Measurements from ENCODE around the gene MFGE8.

MFGE8 gene

GRCh38 chr15:88900309-88900981 lies 12.7 kb downstream of the MFGE8 start:
- DNase-seq: peak; percentile 48
- Histone ChIP-seq H2BK120ac (ENCODE audit: low read depth, low read length) (no peak overlapping the region), H2AK5ac (ENCODE audit: low read length) (no peak overlapping the region), H3K27ac (ENCODE audit: low read depth, low read length) (no peak overlapping the region), H3K4me3 (ENCODE audit: low read length) (no peak overlapping the region), H2BK15ac (replicated peaks; ENCODE audit: low read depth) (no peak overlapping the region), H3K56ac (ENCODE audit: low read length) (no peak overlapping the region), H4K5ac (ENCODE audit: low read length) (no peak overlapping the region), H4K8ac (ENCODE audit: low read depth, low read length) (no peak overlapping the region), H3K9ac (ENCODE audit: low read length) (no peak overlapping the region), H3K4ac (ENCODE audit: low read depth, low read length) (no peak overlapping the region), H3K23ac (ENCODE audit: low read length) (no peak overlapping the region), H3K36me3 (ENCODE audit: control insufficient read depth, insufficient read depth, low read length) (peaks cover 4% of the 10 kb centered on the region), H2BK5ac (ENCODE audit: low read length) (no peak overlapping the region), H3K27me3 (ENCODE audit: insufficient read depth, low read length, poor library complexity) (no peaks in the 10 kb centered on the region), H3K18ac (ENCODE audit: low read length) (no peak overlapping the region), H3K4me1 (ENCODE audit: control insufficient read depth, low read depth, low read length) (peaks cover 4% of the 10 kb centered on the region), H3K79me2 (ENCODE audit: control insufficient read depth, insufficient read depth, low read length) (no peaks in the 10 kb centered on the region), H3K79me1 (ENCODE audit: low read length) (peaks cover 5% of the 10 kb centered on the region), H3K4me2 (ENCODE audit: low read length) (no peak overlapping the region)
- no CpG with 5 or more reads among the region's 12 CpGs for WGBS (ENCODE audit: extremely low coverage, insufficient coverage, low lambda C conversion rate)

GRCh38 chr15:88899251-88899650 lies 13.9 kb downstream of the MFGE8 start:
- H3K79me2 ChIP-seq (ENCODE audit: control insufficient read depth, insufficient read depth, low read length): no peaks in the 10 kb centered on the region
- H2BK120ac ChIP-seq (ENCODE audit: low read depth, low read length): no peak overlapping the region
- H3K23ac ChIP-seq (ENCODE audit: low read length): no peak overlapping the region
- no CpG with 5 or more reads among the region's 9 CpGs for whole genome bisulfite sequencing (ENCODE audit: extremely low coverage, insufficient coverage, low lambda C conversion rate)
- no peak overlapping the region for H4K8ac ChIP-seq (ENCODE audit: low read depth, low read length)
- peaks cover 4% of the 10 kb centered on the region for H3K79me1 ChIP-seq (ENCODE audit: low read length)
- no peak overlapping the region for H4K5ac ChIP-seq (ENCODE audit: low read length)
- H3K9ac ChIP-seq (ENCODE audit: low read length): no peak overlapping the region
- H3K4me2 ChIP-seq (ENCODE audit: low read length): no peak overlapping the region
- no peak overlapping the region for H2AK5ac ChIP-seq (ENCODE audit: low read length)
- H3K36me3 ChIP-seq (ENCODE audit: control insufficient read depth, insufficient read depth, low read length): peaks cover 2% of the 10 kb centered on the region
- H3K4me3 ChIP-seq (ENCODE audit: low read length): no peak overlapping the region
- peaks cover 2% of the 10 kb centered on the region for H3K4me1 ChIP-seq (ENCODE audit: control insufficient read depth, low read depth, low read length)
- H3K27ac ChIP-seq (ENCODE audit: low read depth, low read length): no peak overlapping the region
- H2BK5ac ChIP-seq (ENCODE audit: low read length): no peak overlapping the region
- no peak for DNase-seq
- no peak overlapping the region for H2BK15ac ChIP-seq (replicated peaks; ENCODE audit: low read depth)
- no peaks in the 10 kb centered on the region for H3K27me3 ChIP-seq (ENCODE audit: insufficient read depth, low read length, poor library complexity)
- H3K56ac ChIP-seq (ENCODE audit: low read length): no peak overlapping the region
- H3K18ac ChIP-seq (ENCODE audit: low read length): no peak overlapping the region
- no peak overlapping the region for H3K4ac ChIP-seq (ENCODE audit: low read depth, low read length)

- H3K56ac ChIP-seq (ENCODE audit: low read length): no peak overlapping the region
- no peak for DNase-seq
- WGBS (ENCODE audit: extremely low coverage, insufficient coverage, low lambda C conversion rate): no CpG with 5 or more reads among the region's 15 CpGs
- no peak overlapping the region for H2BK120ac ChIP-seq (ENCODE audit: low read depth, low read length)
- no peak overlapping the region for H3K4ac ChIP-seq (ENCODE audit: low read depth, low read length)
- H3K4me3 ChIP-seq (ENCODE audit: low read length): no peak overlapping the region
- H3K9ac ChIP-seq (ENCODE audit: low read length): no peak overlapping the region
- peaks cover under 1% of the 10 kb centered on the region for H3K79me1 ChIP-seq (ENCODE audit: low read length)
- H3K36me3 ChIP-seq (ENCODE audit: control insufficient read depth, insufficient read depth, low read length): peaks cover 2% of the 10 kb centered on the region
- H2BK15ac ChIP-seq (replicated peaks; ENCODE audit: low read depth): no peak overlapping the region
- H2AK5ac ChIP-seq (ENCODE audit: low read length): no peak overlapping the region
- H2BK5ac ChIP-seq (ENCODE audit: low read length): no peak overlapping the region
- H3K27me3 ChIP-seq (ENCODE audit: insufficient read depth, low read length, poor library complexity): no peaks in the 10 kb centered on the region
- H4K5ac ChIP-seq (ENCODE audit: low read length): no peak overlapping the region
- no peak overlapping the region for H3K23ac ChIP-seq (ENCODE audit: low read length)
- no peak overlapping the region for H4K8ac ChIP-seq (ENCODE audit: low read depth, low read length)
- no peak overlapping the region for H3K27ac ChIP-seq (ENCODE audit: low read depth, low read length)
- peaks cover 2% of the 10 kb centered on the region for H3K4me1 ChIP-seq (ENCODE audit: control insufficient read depth, low read depth, low read length)
- H3K4me2 ChIP-seq (ENCODE audit: low read length): no peak overlapping the region
- no peaks in the 10 kb centered on the region for H3K79me2 ChIP-seq (ENCODE audit: control insufficient read depth, insufficient read depth, low read length)
- H3K18ac ChIP-seq (ENCODE audit: low read length): no peak overlapping the region
Measured at GRCh38 chr15:88898736-88899135, 14.4 kb downstream of the MFGE8 start.

GRCh38 chr15:88897456-88898194 lies 15.6 kb downstream of the MFGE8 start:
- peak; percentile 54 for DNase-seq
- H2BK15ac ChIP-seq (replicated peaks; ENCODE audit: low read depth): no peak overlapping the region
- H2BK120ac ChIP-seq (ENCODE audit: low read depth, low read length): no peak overlapping the region
- no CpG with 5 or more reads among the region's 12 CpGs for WGBS (ENCODE audit: extremely low coverage, insufficient coverage, low lambda C conversion rate)
- no peaks in the 10 kb centered on the region for H3K79me1 ChIP-seq (ENCODE audit: low read length)
- H3K27me3 ChIP-seq (ENCODE audit: insufficient read depth, low read length, poor library complexity): no peaks in the 10 kb centered on the region
- no peak overlapping the region for H3K4me2 ChIP-seq (ENCODE audit: low read length)
- no peak overlapping the region for H3K4ac ChIP-seq (ENCODE audit: low read depth, low read length)
- H2BK5ac ChIP-seq (ENCODE audit: low read length): no peak overlapping the region
- H3K4me3 ChIP-seq (ENCODE audit: low read length): no peak overlapping the region
- no peaks in the 10 kb centered on the region for H3K36me3 ChIP-seq (ENCODE audit: control insufficient read depth, insufficient read depth, low read length)
- no peak overlapping the region for H2AK5ac ChIP-seq (ENCODE audit: low read length)
- no peak overlapping the region for H3K56ac ChIP-seq (ENCODE audit: low read length)
- no peaks in the 10 kb centered on the region for H3K79me2 ChIP-seq (ENCODE audit: control insufficient read depth, insufficient read depth, low read length)
- H3K27ac ChIP-seq (ENCODE audit: low read depth, low read length): no peak overlapping the region
- no peak overlapping the region for H3K9ac ChIP-seq (ENCODE audit: low read length)
- H3K4me1 ChIP-seq (ENCODE audit: control insufficient read depth, low read depth, low read length): peaks cover 2% of the 10 kb centered on the region
- no peak overlapping the region for H4K5ac ChIP-seq (ENCODE audit: low read length)
- H4K8ac ChIP-seq (ENCODE audit: low read depth, low read length): no peak overlapping the region
- no peak overlapping the region for H3K18ac ChIP-seq (ENCODE audit: low read length)
- H3K23ac ChIP-seq (ENCODE audit: low read length): no peak overlapping the region

- H2AK5ac ChIP-seq (ENCODE audit: low read length): no peak overlapping the region
- WGBS (ENCODE audit: extremely low coverage, insufficient coverage, low lambda C conversion rate): no CpG with 5 or more reads among the region's 8 CpGs
- no peak overlapping the region for H3K4me2 ChIP-seq (ENCODE audit: low read length)
Measured at GRCh38 chr15:88897142-88897455, 16.1 kb downstream of the MFGE8 start.

More at GRCh38 chr15:88897142-88897455, 16.1 kb downstream of the MFGE8 start:
- H3K18ac ChIP-seq (ENCODE audit: low read length): no peak overlapping the region
- H3K36me3 ChIP-seq (ENCODE audit: control insufficient read depth, insufficient read depth, low read length): no peaks in the 10 kb centered on the region
- no peak overlapping the region for H2BK5ac ChIP-seq (ENCODE audit: low read length)
- H3K79me1 ChIP-seq (ENCODE audit: low read length): no peaks in the 10 kb centered on the region
- no peak overlapping the region for H3K23ac ChIP-seq (ENCODE audit: low read length)
- no peak overlapping the region for H4K8ac ChIP-seq (ENCODE audit: low read depth, low read length)
- H3K4me1 ChIP-seq (ENCODE audit: control insufficient read depth, low read depth, low read length): peaks cover 2% of the 10 kb centered on the region
- no peak overlapping the region for H3K4ac ChIP-seq (ENCODE audit: low read depth, low read length)
- H4K5ac ChIP-seq (ENCODE audit: low read length): no peak overlapping the region
- no peak for DNase-seq
- H2BK15ac ChIP-seq (replicated peaks; ENCODE audit: low read depth): no peak overlapping the region
- no peaks in the 10 kb centered on the region for H3K27me3 ChIP-seq (ENCODE audit: insufficient read depth, low read length, poor library complexity)
- no peak overlapping the region for H3K27ac ChIP-seq (ENCODE audit: low read depth, low read length)
- no peak overlapping the region for H2BK120ac ChIP-seq (ENCODE audit: low read depth, low read length)
- H3K79me2 ChIP-seq (ENCODE audit: control insufficient read depth, insufficient read depth, low read length): no peaks in the 10 kb centered on the region
- no peak overlapping the region for H3K9ac ChIP-seq (ENCODE audit: low read length)
- no peak overlapping the region for H3K4me3 ChIP-seq (ENCODE audit: low read length)
- H3K56ac ChIP-seq (ENCODE audit: low read length): no peak overlapping the region
